GM12892 (cell line): ENCODE results near the gene ARL8A.

Experiments
- POLR2A ChIP-seq: IDR thresholded peaks from 2 replicates; pipeline ENCODE4 v1.6.1; 2011; ENCODE audit warnings: low read depth, low read length, control low read depth
- POLR2AphosphoS5 ChIP-seq: IDR thresholded peaks from 2 replicates; pipeline ENCODE4 v1.6.1; 2011; ENCODE audit warnings: low read depth, low read length, control low read depth
- TAF1 ChIP-seq: IDR thresholded peaks from 2 replicates; pipeline ENCODE4 v1.6.1; 2011; ENCODE audit warnings: low read depth, mild to moderate bottlenecking, control low read depth, low read length, borderline replicate concordance

DNA sequence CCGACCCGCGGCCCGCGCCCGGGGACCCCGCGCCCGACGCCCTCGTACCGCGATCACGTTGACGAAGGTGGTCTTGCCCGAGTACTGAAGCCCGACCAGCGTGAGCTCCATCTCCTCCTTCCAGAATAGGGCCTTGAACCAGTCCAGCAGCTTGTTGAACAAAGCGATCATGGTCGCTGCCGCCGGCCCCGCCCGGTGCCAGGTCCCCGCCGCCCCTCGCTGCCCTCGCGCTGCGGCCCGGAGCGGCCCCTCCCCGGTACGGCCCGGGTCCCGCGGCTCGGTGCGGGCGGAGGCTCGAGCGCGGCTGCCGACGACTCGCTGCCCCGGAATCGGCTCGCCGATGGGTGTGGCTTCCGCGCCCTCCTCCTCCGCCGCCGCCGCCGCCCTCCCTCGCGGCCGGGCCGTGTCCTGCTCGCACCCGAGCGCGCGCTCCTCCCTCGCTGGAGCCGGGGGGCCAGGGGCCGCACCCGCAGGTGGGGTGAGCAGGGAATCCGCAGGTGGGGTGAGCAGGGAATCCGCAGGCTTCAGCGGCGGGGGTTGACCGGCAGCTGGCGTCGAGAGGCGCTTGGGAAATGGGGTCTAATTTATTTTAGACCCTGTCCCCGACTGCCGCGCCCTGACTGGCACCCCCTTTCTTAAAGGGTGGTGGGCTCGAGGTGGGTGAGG lies at the start of gene ARL8A:
- no peak; the same call in none of the 2 replicates for TF ChIP-seq POLR2A
- TF ChIP-seq TAF1 = no peak
- TF ChIP-seq POLR2AphosphoS5 = no peak
